ENCODE data around the gene MESD. TPM values are rescaled to one million over a fixed set of nuclear protein-coding genes. Genes with fewer than 3 reads are reported as not detected.
A peak's percentile ranks its signal among the peaks of the same experiment; 100 is the strongest.

MESD gene
- total RNA-seq, 2 donors from 2014 or later, result 36.8 to 39.0 TPM

DNA sequence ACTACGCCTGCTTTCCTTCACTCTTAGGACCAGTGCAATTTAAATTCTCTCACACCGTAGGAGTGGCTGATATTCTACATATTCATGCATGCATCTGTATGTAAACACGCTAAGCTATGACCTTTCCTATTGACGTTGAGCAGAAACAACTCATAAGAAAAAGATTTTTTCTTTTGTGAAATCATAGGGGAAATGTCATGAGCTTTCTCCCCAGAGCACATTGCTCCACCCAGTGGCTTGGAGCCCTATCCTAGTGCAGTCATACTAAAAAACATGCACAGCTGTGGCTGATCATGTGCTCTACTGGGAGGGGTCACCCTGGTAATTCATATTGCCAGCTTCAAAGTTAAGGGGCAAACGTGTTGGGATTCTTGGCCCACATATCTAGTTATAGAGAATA is 1.8 kb upstream of the MESD start:
- ATAC-seq (ENCODE audit: insufficient number of reproducible peaks, low FRiP score, low read depth), result no peak
- peak overlapping the region in 1 of 2 donors; percentile 97 for H3K27ac ChIP-seq
- no peaks in the 10 kb centered on the region for H3K9me3 ChIP-seq
- no peak for DNase-seq (ENCODE audit: low spot score)
- TF ChIP-seq, protein P1, sequence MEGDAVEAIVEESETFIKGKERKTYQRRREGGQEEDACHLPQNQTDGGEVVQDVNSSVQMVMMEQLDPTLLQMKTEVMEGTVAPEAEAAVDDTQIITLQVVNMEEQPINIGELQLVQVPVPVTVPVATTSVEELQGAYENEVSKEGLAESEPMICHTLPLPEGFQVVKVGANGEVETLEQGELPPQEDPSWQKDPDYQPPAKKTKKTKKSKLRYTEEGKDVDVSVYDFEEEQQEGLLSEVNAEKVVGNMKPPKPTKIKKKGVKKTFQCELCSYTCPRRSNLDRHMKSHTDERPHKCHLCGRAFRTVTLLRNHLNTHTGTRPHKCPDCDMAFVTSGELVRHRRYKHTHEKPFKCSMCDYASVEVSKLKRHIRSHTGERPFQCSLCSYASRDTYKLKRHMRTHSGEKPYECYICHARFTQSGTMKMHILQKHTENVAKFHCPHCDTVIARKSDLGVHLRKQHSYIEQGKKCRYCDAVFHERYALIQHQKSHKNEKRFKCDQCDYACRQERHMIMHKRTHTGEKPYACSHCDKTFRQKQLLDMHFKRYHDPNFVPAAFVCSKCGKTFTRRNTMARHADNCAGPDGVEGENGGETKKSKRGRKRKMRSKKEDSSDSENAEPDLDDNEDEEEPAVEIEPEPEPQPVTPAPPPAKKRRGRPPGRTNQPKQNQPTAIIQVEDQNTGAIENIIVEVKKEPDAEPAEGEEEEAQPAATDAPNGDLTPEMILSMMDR (IDR thresholded peaks at IDR 0.05), result no peak
- H3K4me3 ChIP-seq, result no peak overlapping the region
- no peaks in the 10 kb centered on the region for H3K36me3 ChIP-seq
- peaks cover 23 to 35% of the 10 kb centered on the region in 2 donors for H3K4me1 ChIP-seq (ENCODE audit: control insufficient read depth in 1 of 2, low read depth in 2 of 2)
- H3K27me3 ChIP-seq (replicated peaks; ENCODE audit: insufficient read depth), result no peaks in the 10 kb centered on the region

- TF ChIP-seq, protein P1 (IDR thresholded peaks at IDR 0.05), result no peak
- DNase-seq (ENCODE audit: low spot score) (no peak), ATAC-seq (ENCODE audit: insufficient number of reproducible peaks, low FRiP score, low read depth) (no peak)
- Histone ChIP-seq H3K27me3 (replicated peaks; ENCODE audit: insufficient read depth) (no peaks in the 10 kb centered on the region), H3K9me3 (no peaks in the 10 kb centered on the region), H3K4me3 (no peak overlapping the region), H3K36me3 (no peaks in the 10 kb centered on the region), H3K4me1 (ENCODE audit: control insufficient read depth in 1 of 2, low read depth in 2 of 2) (peaks cover 23 to 35% of the 10 kb centered on the region in 2 donors), H3K27ac (peak overlapping the region; percentile 90 to 97)
These were observed 1.3 kb upstream of the MESD start for GRCh38 chr15:80990955-80991354.

DNA sequence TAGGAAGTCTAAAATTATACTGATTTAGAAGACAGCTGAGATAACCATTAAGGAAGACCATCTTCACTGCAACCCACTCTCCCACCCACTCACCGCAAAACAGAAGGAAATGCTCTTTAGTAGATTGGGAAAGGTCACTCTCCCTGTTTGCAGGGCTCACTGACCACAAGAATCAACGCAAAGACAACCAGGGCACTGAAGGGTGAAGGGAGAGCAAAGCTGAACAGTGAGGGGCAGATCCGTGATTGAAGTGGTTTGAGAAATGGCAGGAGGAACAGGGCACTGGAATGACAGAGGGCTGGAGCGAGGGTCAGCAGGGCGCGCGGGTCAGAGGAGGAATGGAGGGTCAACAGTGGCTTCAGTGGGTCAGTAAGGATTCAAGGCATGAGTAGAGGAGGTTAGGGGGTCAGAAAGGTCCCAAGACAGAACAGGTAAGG is 520 bp downstream of the MESD start:
- H3K27ac ChIP-seq, result peak overlapping the region; percentile 82 to 97
- H3K27me3 ChIP-seq (replicated peaks; ENCODE audit: insufficient read depth), result no peaks in the 10 kb centered on the region
- H3K36me3 ChIP-seq, result no peaks in the 10 kb centered on the region
- DNase-seq (ENCODE audit: low spot score) (no peak), ATAC-seq (ENCODE audit: insufficient number of reproducible peaks, low FRiP score, low read depth) (no peak)
- H3K4me1 ChIP-seq (ENCODE audit: control insufficient read depth in 1 of 2, low read depth in 2 of 2), result peaks cover 23 to 35% of the 10 kb centered on the region in 2 donors
- peak overlapping the region; percentile 76 for H3K4me3 ChIP-seq
- no peaks in the 10 kb centered on the region for H3K9me3 ChIP-seq
- TF ChIP-seq, protein P1 (IDR thresholded peaks at IDR 0.05), result no peak

DNA sequence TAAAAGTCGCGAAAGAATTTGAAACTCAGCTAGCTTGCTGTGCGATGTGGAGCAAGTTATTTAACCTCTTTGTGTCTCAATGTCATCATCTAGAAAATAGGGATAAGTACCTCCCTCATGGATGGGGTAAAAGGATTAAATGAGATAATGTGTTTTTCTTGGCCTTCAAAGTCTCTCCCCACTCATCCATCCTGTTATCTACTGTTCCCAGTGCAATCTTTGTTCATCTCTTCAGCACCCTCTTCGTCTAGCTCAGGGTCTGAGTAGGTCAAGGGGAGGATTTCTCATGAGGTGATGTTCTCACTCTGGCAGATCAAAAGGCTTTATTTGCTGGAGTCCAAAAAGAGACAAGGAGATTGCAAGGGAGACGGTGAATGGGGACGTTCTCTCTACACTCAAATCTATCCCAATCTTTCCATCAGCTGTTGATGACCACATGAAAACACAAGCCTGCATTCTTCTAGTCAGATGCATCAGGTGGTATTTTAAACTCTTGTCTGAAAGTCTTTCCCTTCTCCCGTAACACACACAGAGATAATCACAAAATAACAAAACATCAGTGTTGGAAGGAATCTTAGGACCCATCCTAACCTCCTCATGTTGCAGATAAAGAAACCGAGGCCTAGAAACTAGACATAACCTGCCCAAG is 1.3 kb downstream of the MESD start:
- Histone ChIP-seq H3K9me3 (no peaks in the 10 kb centered on the region), H3K27me3 (replicated peaks; ENCODE audit: insufficient read depth) (no peaks in the 10 kb centered on the region), H3K36me3 (no peaks in the 10 kb centered on the region), H3K27ac (no peak overlapping the region), H3K4me3 (peak overlapping the region; percentile 76), H3K4me1 (ENCODE audit: control insufficient read depth in 1 of 2, low read depth in 2 of 2) (peaks cover 23 to 35% of the 10 kb centered on the region in 2 donors)
- DNase-seq (ENCODE audit: low spot score) (no peak), ATAC-seq (ENCODE audit: insufficient number of reproducible peaks, low FRiP score, low read depth) (no peak)
- TF ChIP-seq, protein P1 (IDR thresholded peaks at IDR 0.05), result no peak

DNA sequence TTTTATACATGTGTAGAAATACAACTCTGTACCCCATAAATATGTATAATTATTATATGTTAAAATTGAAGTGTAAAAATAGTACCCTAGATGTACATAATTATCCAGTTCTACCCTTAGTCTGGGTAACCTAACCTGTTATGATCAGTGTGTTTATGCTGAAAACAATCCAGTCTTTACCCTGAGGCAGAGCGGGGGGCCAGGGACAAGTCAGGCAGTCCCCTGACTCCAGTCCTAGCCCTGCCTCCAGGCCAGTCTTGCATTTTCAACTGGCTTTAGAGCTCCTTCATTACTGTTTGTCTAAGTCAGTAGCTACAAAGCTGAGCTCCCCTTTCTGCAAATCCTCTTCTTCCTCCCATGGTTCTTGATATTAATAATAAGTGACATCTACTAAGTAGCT is 3.1 kb downstream of the MESD start:
- peaks cover 23 to 35% of the 10 kb centered on the region in 2 donors for H3K4me1 ChIP-seq (ENCODE audit: control insufficient read depth in 1 of 2, low read depth in 2 of 2)
- no peak overlapping the region for H3K4me3 ChIP-seq
- H3K27ac ChIP-seq, result no peak overlapping the region
- DNase-seq (ENCODE audit: low spot score) (no peak), ATAC-seq (ENCODE audit: insufficient number of reproducible peaks, low FRiP score, low read depth) (no peak)
- no peaks in the 10 kb centered on the region for H3K36me3 ChIP-seq
- TF ChIP-seq, protein P1 (IDR thresholded peaks at IDR 0.05), result no peak
- no peaks in the 10 kb centered on the region for H3K27me3 ChIP-seq (replicated peaks; ENCODE audit: insufficient read depth)
- no peaks in the 10 kb centered on the region for H3K9me3 ChIP-seq
